Mesenchymal stem cell (in vitro differentiated cells and primary cell): ENCODE measurements around the gene SV2B.

ENCODE experiments used
- DNase-seq: peaks from one replicate; pipeline ENCODE4 v3.0.0-alpha.2; 2013
- H2AFZ ChIP-seq: one replicate; pipeline ENCODE4 v1.6.1; 2013; ENCODE audit warnings: low read depth, mild to moderate bottlenecking, control low read depth, inconsistent platforms, low read length, moderate library complexity
- H2AK5ac ChIP-seq: 2 replicates; pipeline ENCODE4 v1.6.1; 2013; ENCODE audit warnings: low read length, moderate library complexity, mild to moderate bottlenecking, inconsistent platforms; ENCODE audit not compliant: severe bottlenecking
- H2BK120ac ChIP-seq: one replicate; pipeline ENCODE4 v1.6.1; 2013; ENCODE audit warnings: low read depth, mild to moderate bottlenecking, inconsistent platforms, low read length, moderate library complexity
- H2BK12ac ChIP-seq, 2 experiments: one replicate each; pipeline ENCODE4 v1.6.1; 2013; ENCODE audit warnings: inconsistent platforms in 2 of 2, low read length in 2 of 2, mild to moderate bottlenecking in 2 of 2, moderate library complexity in 2 of 2, control low read depth in 1 of 2
- H2BK15ac ChIP-seq: one replicate; pipeline ENCODE4 v1.6.1; 2013; ENCODE audit warnings: mild to moderate bottlenecking, low read depth, inconsistent platforms; ENCODE audit not compliant: poor library complexity, severe bottlenecking
- H2BK5ac ChIP-seq: 2 replicates; pipeline ENCODE4 v1.6.1; 2013; ENCODE audit warnings: low read depth, mild to moderate bottlenecking, low read length, control low read depth, inconsistent platforms; ENCODE audit not compliant: poor library complexity, severe bottlenecking
- H3K14ac ChIP-seq, 2 experiments: one replicate each; pipeline ENCODE4 v1.6.1; 2013; ENCODE audit warnings: inconsistent platforms in 2 of 2, low read length in 2 of 2, control low read depth in 1 of 2, mild to moderate bottlenecking in 1 of 2, moderate library complexity in 1 of 2
- H3K18ac ChIP-seq, 2 experiments: one replicate each; pipeline ENCODE4 v1.6.1; 2013; ENCODE audit warnings: inconsistent platforms in 2 of 2, low read length in 2 of 2, control low read depth in 1 of 2, low read depth in 1 of 2, mild to moderate bottlenecking in 1 of 2
- H3K23ac ChIP-seq, 2 experiments: one replicate each; pipeline ENCODE4 v1.6.1; 2013; ENCODE audit warnings: inconsistent platforms in 2 of 2, low read length in 2 of 2, mild to moderate bottlenecking in 2 of 2, moderate library complexity in 2 of 2, control low read depth in 1 of 2
- H3K27ac ChIP-seq: 2 replicates; pipeline ENCODE4 v1.5.1; 2013; ENCODE audit warnings: mild to moderate bottlenecking, moderate library complexity, low read length, control low read depth, inconsistent platforms; ENCODE audit not compliant: poor library complexity, severe bottlenecking
- H3K27me3 ChIP-seq, 2 experiments: 2 replicates each; pipeline versions ENCODE4 v1.6.1 to v1.7.0; 2013; ENCODE audit warnings: low read length in 2 of 2, mild to moderate bottlenecking in 2 of 2, moderate library complexity in 2 of 2, control low read depth in 1 of 2, inconsistent platforms in 1 of 2; ENCODE audit not compliant: control insufficient read depth in 1 of 2, insufficient read depth in 1 of 2
- H3K36me3 ChIP-seq, 2 experiments: 2 replicates each; pipeline versions ENCODE4 v1.6.1 to v1.7.0; 2013; ENCODE audit warnings: low read length in 2 of 2, control low read depth in 1 of 2, inconsistent platforms in 1 of 2, low read depth in 1 of 2, mild to moderate bottlenecking in 1 of 2; ENCODE audit not compliant: insufficient read depth in 2 of 2, control insufficient read depth in 1 of 2
- H3K4ac ChIP-seq, 2 experiments: one replicate each; pipeline ENCODE4 v1.6.1; 2013; ENCODE audit warnings: inconsistent platforms in 2 of 2, low read length in 2 of 2, mild to moderate bottlenecking in 2 of 2, moderate library complexity in 2 of 2, control low read depth in 1 of 2, low read depth in 1 of 2
- H3K4me1 ChIP-seq: 2 replicates; pipeline ENCODE4 v1.6.1; 2013; ENCODE audit warnings: low read depth, low read length, control low read depth; ENCODE audit not compliant: control insufficient read depth, insufficient read depth
- H3K4me2 ChIP-seq: 2 replicates; pipeline ENCODE4 v1.6.1; 2013; ENCODE audit warnings: low read length, mild to moderate bottlenecking, inconsistent platforms; ENCODE audit not compliant: poor library complexity, severe bottlenecking
- H3K4me3 ChIP-seq, 2 experiments: 2 replicates each; pipeline versions ENCODE4 v1.5.1 to v1.7.0; 2013; ENCODE audit warnings: low read length in 2 of 2, mild to moderate bottlenecking in 2 of 2, control low read depth in 1 of 2, low read depth in 1 of 2; ENCODE audit not compliant: insufficient read depth in 1 of 2
- H3K79me1 ChIP-seq: replicated peaks from 2 replicates; pipeline ENCODE4 v1.6.1; 2013; ENCODE audit warnings: mild to moderate bottlenecking, control low read depth, low read length, inconsistent platforms; ENCODE audit not compliant: poor library complexity, severe bottlenecking
- H3K9ac ChIP-seq: 2 replicates; pipeline ENCODE4 v1.7.0; 2013; ENCODE audit warnings: mild to moderate bottlenecking, low read length, moderate library complexity
- H3K9me3 ChIP-seq: 2 replicates; pipeline ENCODE4 v1.7.0; 2013; ENCODE audit warnings: mild to moderate bottlenecking, low read length; ENCODE audit not compliant: control insufficient read depth
- H4K8ac ChIP-seq: one replicate; pipeline ENCODE4 v1.6.1; 2013; ENCODE audit warnings: inconsistent platforms, mild to moderate bottlenecking, low read length, moderate library complexity
- H4K91ac ChIP-seq: one replicate; pipeline ENCODE4 v1.6.1; 2013; ENCODE audit warnings: mild to moderate bottlenecking, low read length, inconsistent platforms
- WGBS: methylation state at CpG from one replicate; pipeline ENCODE4 v1.1.7; 2013; ENCODE audit warnings: mixed read lengths; 5-methylcytosine and 5-hydroxymethylcytosine counted together

The SV2B gene

GRCh38 chr15:91264651-91265351 is 164.7 kb downstream of the SV2B start:
- DNase-seq, result no peak
- no peak overlapping the region for H3K18ac ChIP-seq
- H3K9me3 ChIP-seq, result no peaks in the 10 kb centered on the region
- H4K91ac ChIP-seq, result no peak overlapping the region
- peak overlapping the region in 1 of 2 experiments; percentile 48 for H3K4me3 ChIP-seq
- peak overlapping the region; percentile 6 for H3K9ac ChIP-seq
- no peak overlapping the region for H2AFZ ChIP-seq
- H3K4me1 ChIP-seq, result no peaks in the 10 kb centered on the region
- H3K27ac ChIP-seq, result no peak overlapping the region
- no peak overlapping the region for H4K8ac ChIP-seq
- H3K27me3 ChIP-seq, result peaks cover 0 to 55% of the 10 kb centered on the region in 2 experiments
- H3K79me1 ChIP-seq, result no peaks in the 10 kb centered on the region
- H3K4me2 ChIP-seq, result no peak overlapping the region
- H2AK5ac ChIP-seq, result no peak overlapping the region
- no peak overlapping the region for H3K23ac ChIP-seq
- no peak overlapping the region for H2BK15ac ChIP-seq
- no peaks in the 10 kb centered on the region for H3K36me3 ChIP-seq
- no peak overlapping the region for H2BK12ac ChIP-seq
- H2BK120ac ChIP-seq, result no peak overlapping the region
- WGBS, result 74% methylated on average over 9 of the region's 11 CpGs
- no peak overlapping the region for H3K14ac ChIP-seq
- H2BK5ac ChIP-seq, result no peak overlapping the region
- H3K4ac ChIP-seq, result no peak overlapping the region

- no peak for DNase-seq
- Histone ChIP-seq H3K9me3 (no peaks in the 10 kb centered on the region), H2AK5ac (no peak overlapping the region), H2BK12ac (no peak overlapping the region), H3K27me3 (peaks cover 0 to 56% of the 10 kb centered on the region in 2 experiments), H3K36me3 (no peaks in the 10 kb centered on the region), H3K23ac (no peak overlapping the region), H3K9ac (no peak overlapping the region), H3K4ac (no peak overlapping the region), H3K79me1 (no peaks in the 10 kb centered on the region), H4K8ac (no peak overlapping the region), H2BK5ac (no peak overlapping the region), H2BK15ac (no peak overlapping the region), H3K14ac (no peak overlapping the region), H4K91ac (no peak overlapping the region), H2BK120ac (no peak overlapping the region), H2AFZ (no peak overlapping the region), H3K27ac (no peak overlapping the region), H3K4me3 (no peak overlapping the region), H3K18ac (no peak overlapping the region), H3K4me1 (no peaks in the 10 kb centered on the region), H3K4me2 (no peak overlapping the region)
- WGBS, result 85% methylated on average over 4 of the region's 4 CpGs
These were observed 165.4 kb downstream of the SV2B start for GRCh38 chr15:91265416-91265940.

DNA sequence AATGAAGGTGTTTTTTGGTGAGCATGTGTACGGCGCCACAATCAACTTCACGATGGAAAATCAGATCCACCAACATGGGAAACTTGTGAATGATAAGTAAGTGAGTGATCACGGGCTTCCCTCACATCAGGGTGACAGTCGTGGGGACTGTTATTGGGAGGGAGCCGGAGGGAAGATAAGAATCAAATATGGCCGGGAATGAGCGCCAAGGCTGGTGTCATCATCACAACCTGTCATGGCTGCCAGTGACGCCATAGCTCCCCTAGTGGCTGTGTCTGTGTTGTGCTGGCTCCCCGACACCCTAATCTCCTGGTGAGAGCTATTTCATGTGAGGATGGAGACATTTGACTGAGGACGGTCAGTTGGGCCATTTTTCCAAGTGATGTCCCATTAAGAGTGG is 168.5 kb downstream of the SV2B start:
- no peak overlapping the region for H3K4ac ChIP-seq
- no peaks in the 10 kb centered on the region for H3K36me3 ChIP-seq
- no peaks in the 10 kb centered on the region for H3K79me1 ChIP-seq
- H3K27ac ChIP-seq, result no peak overlapping the region
- no peak overlapping the region for H2BK12ac ChIP-seq
- no peak overlapping the region for H2BK120ac ChIP-seq
- no peak overlapping the region for H3K4me3 ChIP-seq
- WGBS, result 73% methylated on average over 11 of the region's 11 CpGs
- peaks cover 1% of the 10 kb centered on the region for H3K4me1 ChIP-seq
- H2AK5ac ChIP-seq, result no peak overlapping the region
- H3K23ac ChIP-seq, result no peak overlapping the region
- H4K91ac ChIP-seq, result no peak overlapping the region
- no peaks in the 10 kb centered on the region for H3K9me3 ChIP-seq
- H3K18ac ChIP-seq, result no peak overlapping the region
- H3K27me3 ChIP-seq, result peaks cover 7 to 54% of the 10 kb centered on the region in 2 experiments
- no peak overlapping the region for H3K9ac ChIP-seq
- DNase-seq, result no peak
- H3K14ac ChIP-seq, result no peak overlapping the region
- H2BK5ac ChIP-seq, result no peak overlapping the region
- no peak overlapping the region for H4K8ac ChIP-seq
- H2BK15ac ChIP-seq, result no peak overlapping the region
- no peak overlapping the region for H3K4me2 ChIP-seq
- H2AFZ ChIP-seq, result no peak overlapping the region

DNA sequence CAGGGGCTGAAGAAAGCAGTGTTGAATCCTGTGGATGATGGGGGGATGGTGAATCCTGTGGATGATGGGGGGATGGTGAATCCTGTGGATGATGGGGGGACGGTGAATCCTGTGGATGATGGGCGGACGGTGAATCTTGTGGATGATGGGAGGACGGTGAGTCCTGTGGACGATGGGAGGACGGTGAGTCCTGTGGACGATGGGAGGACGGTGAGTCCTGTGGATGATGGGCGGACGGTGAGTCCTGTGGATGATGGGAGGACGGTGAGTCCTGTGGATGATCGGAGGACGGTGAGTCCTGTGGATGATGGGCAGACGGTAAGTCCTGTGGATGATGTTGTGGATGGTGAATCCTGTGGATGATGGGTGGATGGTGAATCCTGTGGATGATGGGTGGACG is 170.7 kb downstream of the SV2B start:
- Histone ChIP-seq H3K27me3 (peaks cover 7 to 52% of the 10 kb centered on the region in 2 experiments), H3K18ac (no peak overlapping the region), H3K79me1 (no peaks in the 10 kb centered on the region), H3K14ac (no peak overlapping the region), H3K9ac (no peak overlapping the region), H2BK12ac (no peak overlapping the region), H3K4me1 (peaks cover 1% of the 10 kb centered on the region), H3K23ac (no peak overlapping the region), H3K4me2 (no peak overlapping the region), H2AK5ac (no peak overlapping the region), H2BK15ac (no peak overlapping the region), H2BK5ac (no peak overlapping the region), H2BK120ac (no peak overlapping the region), H4K91ac (peak overlapping the region; percentile 39), H2AFZ (no peak overlapping the region), H3K4ac (no peak overlapping the region), H3K4me3 (no peak overlapping the region), H3K36me3 (no peaks in the 10 kb centered on the region), H3K9me3 (peaks cover 6% of the 10 kb centered on the region), H4K8ac (no peak overlapping the region), H3K27ac (no peak overlapping the region)
- 90% methylated on average over 15 of the region's 15 CpGs for WGBS
- no peak for DNase-seq
